ENCODE results near the gene NME9. TPM values are rescaled to one million over a fixed set of nuclear protein-coding genes. Genes with fewer than 3 reads are reported as not detected.

NME9 gene
- total RNA-seq, 1 donor from 2014 or later = 0.30 TPM

Other genes with a start within 250 kb of the NME9 start
- gene DZIP1L, start 214.2 kb downstream of the NME9 start, total RNA-seq = 0.16 TPM in 1 of 2 replicates, not detected in the other
- gene A4GNT, start 197.5 kb downstream of the NME9 start, total RNA-seq = not detected in 2 replicates
- 22.0 and 22.3 TPM in 2 replicates for gene DBR1, start 154.9 kb downstream of the NME9 start, total RNA-seq
- 39.8 and 40.6 TPM in 2 replicates for gene ARMC8, start 142.6 kb downstream of the NME9 start, total RNA-seq
- gene MRAS, start 18.7 kb upstream of the NME9 start, total RNA-seq = not detected in 2 replicates
- 0.09 and 0.32 TPM in 2 replicates for gene ESYT3, start 104.8 kb upstream of the NME9 start, total RNA-seq